Muscle of back (tissue), 11 donors: ENCODE results near the gene ETF1. TPM values are rescaled to one million over a fixed set of nuclear protein-coding genes. Genes with fewer than 3 reads are reported as not detected.
"Not testable (repeated sequence)": the region's sequence is repeated elsewhere in the genome, so short reads cannot be mapped to it uniquely, and the experiment has no call there.

Experiments
- DNase-seq, 3 donors: peaks; one replicate each; pipeline versions ENCODE4 v3.0.0 to v3.0.0-alpha.2; 2013
- polyA plus RNA-seq, 10 donors: library from polyadenylated mRNA; unstranded; fragments of 120-200 nt; gene quantifications; one replicate each; pipeline ENCODE4 v1.2.1, GENCODE V29; 2013; ENCODE audit not compliant: insufficient read length in 10 of 10

The ETF1 gene
- polyA plus RNA-seq, 10 donors = 39.6 to 62.8 (median 48.8) TPM

GRCh38 chr5:138491669-138492559 lies 51.1 kb downstream of the ETF1 start:
- peak; percentile 93 to 97 (median 95) for DNase-seq

- DNase-seq = no peak
Measured at GRCh38 chr5:138491284-138491648, 51.8 kb downstream of the ETF1 start.

- DNase-seq = no peak
Measured at GRCh38 chr5:138490648-138491283, 52.3 kb downstream of the ETF1 start.

- DNase-seq = peak; percentile 15 to 54 (median 33)
Measured at GRCh38 chr5:138489683-138490061, 53.4 kb downstream of the ETF1 start.

GRCh38 chr5:138488481-138488945 lies 54.5 kb downstream of the ETF1 start:
- no peak for DNase-seq

GRCh38 chr5:138482638-138483037 lies 60.4 kb downstream of the ETF1 start:
- no peak for DNase-seq

- no peak for DNase-seq
Measured at GRCh38 chr5:138476918-138477317, 66.1 kb downstream of the ETF1 start.

GRCh38 chr5:138473151-138473550 lies 69.9 kb downstream of the ETF1 start:
- not testable (repeated sequence) for DNase-seq

- DNase-seq = no peak
Measured at GRCh38 chr5:138472353-138472752, 70.7 kb downstream of the ETF1 start.

- DNase-seq = peak in 2 of 3 donors; percentile 15 to 53
Measured at GRCh38 chr5:138471052-138471361, 72.0 kb downstream of the ETF1 start.

GRCh38 chr5:138470322-138471051 lies 72.5 kb downstream of the ETF1 start:
- DNase-seq = peak in 2 of 3 donors; percentile 44 to 76

GRCh38 chr5:138469540-138470321 lies 73.3 kb downstream of the ETF1 start:
- DNase-seq = peak; percentile 49 to 92 (median 85)

- DNase-seq = peak; percentile 21 to 83 (median 76)
Measured at GRCh38 chr5:138468966-138469539, 74.0 kb downstream of the ETF1 start.

- DNase-seq = peak in 1 of 3 donors; percentile 14
Measured at GRCh38 chr5:138468133-138468965, 74.7 kb downstream of the ETF1 start.

GRCh38 chr5:138467711-138468132 lies 75.3 kb downstream of the ETF1 start:
- no peak for DNase-seq

GRCh38 chr5:138466900-138467710 lies 75.9 kb downstream of the ETF1 start:
- DNase-seq = no peak

- peak in 2 of 3 donors; percentile 21 to 48 for DNase-seq
Measured at GRCh38 chr5:138466125-138466899, 76.7 kb downstream of the ETF1 start.
